Measurements from ENCODE around the gene CNNM3.
"Not testable (repeated sequence)": the region's sequence is repeated elsewhere in the genome, so short reads cannot be mapped to it uniquely, and the experiment has no call there.

Gene CNNM3

GRCh38 chr2:96816127-96816835 lies at the start of gene CNNM3:
Gene CNNM3, plus strand, starts transcription at chr2:96816268. Its CDS starts 10 bp downstream, at chr2:96816278.
- intact Hi-C loops (cut with DNase I): loop anchor here (2.0 to 5.0 kb wide), 2 partner anchors 43 to 54 kb away; partner anchors contain the start of genes ANKRD39 and CNNM4
- peak; percentile 89 to 99 (median 98) for DNase-seq

DNA sequence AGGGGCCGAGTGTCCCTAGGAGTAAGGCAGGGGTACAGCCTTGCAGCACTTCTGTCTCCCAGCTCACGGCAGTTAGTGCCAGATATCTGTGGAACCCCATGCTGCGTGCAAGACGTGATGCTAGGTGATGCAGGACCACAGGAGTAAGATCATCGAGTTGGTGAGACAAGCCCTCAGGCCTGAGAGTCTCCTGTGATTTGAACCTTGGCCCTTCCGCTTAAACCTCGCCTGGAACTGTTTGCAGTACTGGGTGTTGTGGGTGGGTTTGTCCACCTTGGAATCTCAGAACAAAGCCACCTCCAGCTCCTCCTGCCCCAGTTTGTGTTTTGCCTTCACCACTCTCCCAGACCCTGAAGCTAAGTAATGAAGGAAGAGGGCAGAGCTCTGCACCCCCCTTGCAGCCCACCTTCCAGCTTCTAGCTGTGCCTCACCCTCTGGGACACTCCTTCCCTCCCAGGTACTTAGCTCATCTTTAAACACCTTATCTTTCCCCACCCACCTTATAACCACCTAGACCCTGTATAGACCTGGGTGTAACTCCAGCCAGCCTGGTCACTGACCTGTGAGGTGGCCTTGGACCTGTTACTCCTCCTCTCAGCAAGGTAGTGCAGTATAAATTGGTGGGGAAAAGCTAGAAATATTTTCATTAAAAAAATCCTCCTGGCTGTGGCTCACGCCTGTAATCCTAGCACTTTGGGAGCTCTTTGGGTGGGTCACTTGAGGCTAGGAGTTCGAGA lies 48.8 kb upstream of the CNNM3 start:
- intact Hi-C loops (cut with DNase I): no loop called here

DNA sequence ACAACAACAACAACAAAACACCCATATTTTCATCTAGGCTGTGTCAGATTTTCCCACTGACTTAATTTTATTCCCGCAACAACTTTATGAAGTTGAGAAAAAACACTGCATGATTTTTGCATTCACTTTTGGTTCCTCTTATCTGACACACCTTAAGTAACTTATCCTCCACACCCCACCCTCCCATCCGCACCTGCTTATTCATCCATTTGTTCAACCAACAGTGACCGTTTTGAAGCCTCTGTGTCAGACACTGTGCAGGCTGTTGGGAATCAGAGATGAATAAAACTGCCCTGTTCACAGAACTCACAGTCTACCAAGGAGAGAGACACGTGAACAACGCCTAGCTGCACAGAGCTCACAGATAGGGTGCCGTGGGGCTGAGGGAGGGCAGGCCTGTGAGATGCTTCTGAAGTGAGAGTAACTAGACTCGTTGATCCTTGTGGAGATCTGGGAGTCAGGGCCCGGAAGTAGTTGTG lies 47.9 kb upstream of the CNNM3 start:
- no peak for DNase-seq
- intact Hi-C loops (cut with DNase I): no loop called here

More for the DNA sequence above, 48.8 kb upstream of the CNNM3 start:
- DNase-seq: no peak

- intact Hi-C loops (cut with DNase I): no loop called here
- DNase-seq: peak in 41 of 42 donors; percentile 36 to 83 (median 59)
Observed at GRCh38 chr2:96769814-96770213, 46.3 kb upstream of the CNNM3 start.

DNA sequence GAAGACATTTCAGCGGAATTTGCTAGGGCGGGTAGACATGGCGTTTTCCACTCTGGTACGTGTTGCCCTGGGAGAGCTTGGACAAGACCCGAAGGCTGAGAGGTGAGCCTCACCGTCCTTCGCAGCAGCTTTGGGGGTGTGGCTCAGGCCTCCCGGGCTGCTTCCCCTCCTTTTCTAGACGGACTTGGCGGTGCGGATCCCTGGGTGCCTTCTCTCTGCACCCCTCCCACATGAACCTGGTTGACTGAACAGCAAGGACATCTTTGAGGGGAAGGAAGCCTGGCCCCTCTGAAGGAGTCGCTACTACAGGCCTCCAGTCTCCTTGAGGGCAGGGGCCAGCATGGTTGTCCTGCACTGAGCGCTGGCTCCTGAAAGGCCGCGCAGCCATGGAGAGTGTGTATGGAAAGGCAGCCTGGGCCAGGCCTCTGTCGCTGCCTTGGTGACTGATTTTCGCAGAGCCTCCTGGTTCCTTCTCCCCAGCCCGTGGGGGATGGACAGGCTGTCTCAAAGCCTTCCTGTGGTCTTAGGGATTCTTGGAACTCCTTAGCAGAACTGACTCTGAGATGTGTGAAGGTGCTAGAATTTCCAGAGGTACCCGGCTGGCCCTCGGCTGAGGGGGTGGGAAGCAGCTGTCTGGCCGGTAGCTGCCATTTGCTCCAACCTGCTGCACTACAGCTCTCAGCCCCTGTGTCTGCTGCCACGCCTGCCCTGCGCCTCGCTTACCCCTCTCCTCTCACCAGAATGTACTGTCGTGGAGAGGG lies 45.4 kb upstream of the CNNM3 start:
- intact Hi-C loops (cut with DNase I): no loop called here
- no peak for DNase-seq

GRCh38 chr2:96771796-96772618 lies 44.1 kb upstream of the CNNM3 start:
- intact Hi-C loops (cut with DNase I): no loop called here
- DNase-seq: peak in 1 of 42 donors; percentile 34

DNA sequence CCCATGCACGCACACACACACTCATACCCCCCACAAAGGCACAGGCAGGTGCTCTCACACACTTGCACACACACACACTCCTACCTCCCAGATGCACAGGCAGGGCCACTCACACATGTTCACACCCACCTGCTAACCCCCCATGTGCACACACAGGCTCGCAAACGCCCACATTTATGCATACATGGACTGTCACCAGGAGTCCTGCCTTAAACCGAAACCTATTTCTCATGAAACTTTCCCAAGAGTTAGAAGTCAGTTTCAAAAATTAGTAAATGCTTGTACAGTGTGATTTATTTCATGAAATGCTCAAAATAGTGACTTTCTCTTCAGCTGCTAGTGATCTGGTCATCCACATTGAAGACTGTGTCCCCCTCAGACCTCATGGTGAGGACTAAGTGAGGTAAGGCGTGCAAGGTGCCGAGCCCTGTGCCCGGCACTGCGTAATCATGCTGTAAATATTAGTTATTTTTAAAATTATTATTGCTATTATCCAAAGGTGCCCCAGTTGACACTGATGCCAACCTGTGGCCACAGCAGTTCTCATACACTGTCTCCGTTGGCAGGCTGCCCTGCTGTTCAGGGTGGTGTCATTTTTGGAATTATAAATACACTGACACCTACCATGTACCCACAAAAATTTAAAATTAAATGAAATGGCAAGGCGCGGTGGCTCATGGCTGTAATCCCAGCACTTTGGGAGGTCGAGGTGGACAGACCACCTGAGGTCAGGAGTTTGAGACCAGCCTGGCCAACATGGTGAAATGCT lies 43.0 kb upstream of the CNNM3 start:
- intact Hi-C loops (cut with DNase I): no loop called here

GRCh38 chr2:96773922-96774321 lies 42.1 kb upstream of the CNNM3 start:
- no peak for DNase-seq
- intact Hi-C loops (cut with DNase I): no loop called here

More for the DNA sequence above, 43.0 kb upstream of the CNNM3 start:
- DNase-seq: no peak

- no peak for DNase-seq
- intact Hi-C loops (cut with DNase I): no loop called here
Observed at GRCh38 chr2:96775160-96775559, 40.9 kb upstream of the CNNM3 start.

- DNase-seq: no peak
- intact Hi-C loops (cut with DNase I): no loop called here
Observed at GRCh38 chr2:96783388-96783787, 32.7 kb upstream of the CNNM3 start.

DNA sequence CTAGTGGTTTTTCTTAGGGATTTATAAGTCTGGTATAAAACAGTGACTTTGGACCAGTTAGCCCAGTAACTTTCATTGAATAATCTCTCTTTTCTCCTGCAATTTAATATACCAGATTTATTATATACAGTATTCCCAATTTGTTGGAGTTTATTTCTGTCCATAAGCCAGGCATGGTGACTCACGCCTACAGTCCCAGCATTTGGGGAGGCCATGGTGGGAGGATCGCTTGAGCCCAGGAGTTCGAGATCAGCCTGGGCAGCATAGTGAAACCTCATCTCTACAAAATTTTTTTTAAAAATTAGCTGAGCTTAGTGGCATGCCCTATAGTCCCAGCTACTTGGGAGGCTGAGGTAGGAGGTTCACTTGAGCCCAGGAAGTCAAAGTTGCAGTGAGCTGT lies 28.7 kb upstream of the CNNM3 start:
- intact Hi-C loops (cut with DNase I): no loop called here
- no peak for DNase-seq

DNA sequence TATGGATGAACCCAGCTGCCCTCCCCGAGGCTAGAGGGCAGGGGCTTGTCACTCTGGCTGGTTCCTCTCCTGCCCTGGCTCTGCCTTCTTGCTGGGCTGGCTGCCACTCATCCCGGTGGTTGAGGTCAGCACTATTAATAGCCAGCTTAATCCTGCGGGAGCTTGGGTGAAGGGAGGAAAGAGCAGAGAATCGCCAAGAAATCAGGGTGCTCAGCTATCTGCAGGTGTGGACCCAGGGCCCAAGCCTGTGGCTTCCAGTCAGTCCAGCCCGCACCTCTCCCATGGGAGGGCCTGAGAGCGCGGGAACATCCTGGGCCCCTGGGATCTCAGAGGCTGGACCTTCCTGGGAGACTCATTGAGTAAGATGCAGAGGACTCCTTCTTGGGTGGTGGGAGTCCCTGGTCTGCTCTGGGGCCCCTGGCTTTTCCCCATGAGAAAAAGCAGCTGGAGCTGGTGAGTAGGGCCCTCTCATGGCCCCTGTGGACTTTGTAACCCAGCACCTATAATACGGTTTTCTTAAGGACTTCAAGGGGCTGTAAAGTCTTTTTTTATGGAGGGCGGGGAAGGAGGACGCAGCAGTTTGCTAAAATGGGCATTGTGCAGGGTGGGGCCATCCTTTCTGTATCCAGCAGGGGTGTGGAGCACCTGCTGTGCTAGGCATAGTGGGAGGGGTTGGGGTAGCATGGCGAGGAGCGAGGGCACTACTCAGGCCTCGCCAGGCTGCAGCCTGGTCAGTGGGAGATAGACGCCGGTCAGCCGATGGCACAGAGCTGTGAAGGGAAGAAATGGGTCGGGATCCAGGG lies 27.4 kb upstream of the CNNM3 start:
- peak in 27 of 42 donors; percentile 20 to 80 (median 50) for DNase-seq
- intact Hi-C loops (cut with DNase I): no loop called here

GRCh38 chr2:96789245-96789617 lies 26.8 kb upstream of the CNNM3 start:
- intact Hi-C loops (cut with DNase I): no loop called here
- DNase-seq: no peak

DNA sequence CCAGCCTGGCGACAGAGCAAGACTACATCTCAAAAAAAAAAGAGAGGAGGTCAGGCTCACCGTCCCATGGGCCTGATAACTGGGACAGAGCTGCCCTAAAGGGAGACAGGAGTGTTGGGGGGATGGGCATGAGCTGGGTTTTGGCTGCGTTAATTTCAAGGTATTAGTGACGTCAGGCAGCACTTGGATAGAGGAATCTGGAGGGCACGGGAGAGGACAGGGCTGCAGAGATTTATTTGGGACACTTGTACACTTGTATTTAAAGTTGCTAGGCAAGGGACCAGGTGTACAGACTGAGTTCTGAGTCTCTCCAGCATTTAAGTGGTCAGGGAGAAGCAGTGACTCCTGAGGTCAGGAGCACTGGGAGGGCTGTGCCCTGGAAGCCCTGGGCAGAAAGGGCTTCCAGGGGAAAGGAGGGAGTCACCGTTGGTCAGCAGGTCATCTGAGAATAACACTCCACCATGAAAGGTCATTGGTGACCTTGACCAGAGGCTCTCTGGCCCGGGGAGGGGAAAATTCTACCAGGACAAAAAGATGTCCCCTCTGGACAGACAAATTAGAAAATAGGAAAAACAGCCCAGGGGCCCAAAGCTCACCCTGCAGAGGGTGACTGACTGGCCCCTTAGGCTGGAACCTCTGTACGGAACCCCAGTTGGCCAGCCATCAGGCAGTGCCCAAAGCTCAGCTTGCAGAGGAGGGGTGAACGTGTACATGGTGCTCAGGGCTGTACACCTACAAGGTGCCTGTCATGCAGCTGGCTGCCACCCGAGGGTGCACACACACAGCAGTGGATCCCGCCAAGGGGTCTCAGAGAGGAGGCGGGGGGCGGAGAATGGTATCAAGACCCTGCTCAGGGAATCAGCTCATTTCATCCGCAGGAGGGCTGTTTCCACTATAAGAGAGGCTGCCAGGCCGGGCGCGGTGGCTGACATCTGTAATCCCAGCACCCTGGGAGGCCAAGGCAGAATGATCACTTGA lies 23.0 kb upstream of the CNNM3 start:
- DNase-seq: no peak
- intact Hi-C loops (cut with DNase I): no loop called here

- DNase-seq: no peak
- intact Hi-C loops (cut with DNase I): no loop called here
Observed at GRCh38 chr2:96795076-96795475, 21.0 kb upstream of the CNNM3 start.

- intact Hi-C loops (cut with DNase I); DNase-seq: not testable (repeated sequence)
Observed at GRCh38 chr2:96796497-96796896, 19.6 kb upstream of the CNNM3 start.
